NT2/D1 (cell line): ENCODE data around the gene KIF7.

Experiments used
- DNase-seq: peaks from one replicate; pipeline ENCODE4 v3.0.0-alpha.2; 2011; ENCODE audit warnings: low read depth, low spot score
- H3K27me3 ChIP-seq: 2 replicates; pipeline ENCODE4 v1.6.0; 2011; ENCODE audit warnings: mild to moderate bottlenecking; ENCODE audit not compliant: insufficient read length, insufficient read depth
- H3K36me3 ChIP-seq: 2 replicates; pipeline ENCODE4 v1.6.1; 2011; ENCODE audit warnings: mild to moderate bottlenecking, low read length, mixed read lengths; ENCODE audit not compliant: insufficient read depth, insufficient read length
- H3K4me1 ChIP-seq: 2 replicates; pipeline ENCODE4 v1.5.1; 2011; ENCODE audit not compliant: insufficient read depth, insufficient read length
- H3K4me3 ChIP-seq: 2 replicates; pipeline ENCODE4 v1.5.1; 2011; ENCODE audit warnings: low read depth; ENCODE audit not compliant: insufficient read length
- H3K9ac ChIP-seq: 2 replicates; pipeline ENCODE4 v1.6.0; 2011; ENCODE audit warnings: low read depth; ENCODE audit not compliant: insufficient read length
- H3K9me3 ChIP-seq: 2 replicates; pipeline ENCODE4 v1.5.1; 2011; ENCODE audit warnings: mild to moderate bottlenecking, low read length; ENCODE audit not compliant: insufficient read depth
- SUZ12 ChIP-seq: IDR thresholded peaks from 2 replicates; pipeline ENCODE4 v1.6.1; 2011; ENCODE audit not compliant: insufficient read length, insufficient read depth; ENCODE audit errors: extremely low read depth
- YY1 ChIP-seq: IDR thresholded peaks from 2 replicates; pipeline ENCODE4 v1.6.1; 2011; ENCODE audit not compliant: insufficient read length, insufficient read depth
- ZNF274 ChIP-seq: IDR thresholded peaks from 2 replicates; pipeline ENCODE4 v1.6.1; 2011; ENCODE audit warnings: mild to moderate bottlenecking, low read depth, low read length

KIF7 gene

GRCh38 chr15:89642106-89642505, 13.2 kb downstream of the KIF7 start:
- no peak for DNase-seq
- Histone ChIP-seq H3K9me3 (no peaks in the 10 kb centered on the region; the same call in 1 of the 2 replicates), H3K36me3 (peaks cover 62% of the 10 kb centered on the region), H3K4me3 (no peak overlapping the region), H3K27me3 (no peaks in the 10 kb centered on the region), H3K4me1 (no peaks in the 10 kb centered on the region), H3K9ac (no peak overlapping the region)
- TF ChIP-seq SUZ12 (no peak), ZNF274 (no peak), YY1 (no peak)

DNA sequence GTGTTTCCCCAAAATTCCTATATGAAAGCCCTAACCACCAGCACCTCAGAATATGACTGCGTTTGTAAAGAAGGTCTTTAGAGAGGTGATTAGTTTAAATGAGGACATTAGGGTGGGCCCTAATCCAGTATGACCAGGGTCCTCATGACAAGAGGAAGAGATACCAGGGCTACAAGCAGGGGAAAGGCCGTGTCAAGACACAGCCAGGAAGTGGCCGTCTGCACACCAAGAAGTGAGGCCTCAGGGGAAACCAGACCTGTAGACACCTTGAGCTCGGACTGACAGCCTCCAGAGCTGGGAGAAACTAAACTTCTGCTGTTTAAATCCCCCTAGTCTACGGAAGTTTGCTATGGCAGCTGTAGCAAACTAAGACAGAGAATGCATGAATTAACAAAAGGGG, 14.2 kb downstream of the KIF7 start:
- no peak for DNase-seq
- Histone ChIP-seq H3K4me1 (no peaks in the 10 kb centered on the region), H3K9me3 (no peaks in the 10 kb centered on the region; the same call in 1 of the 2 replicates), H3K9ac (no peak overlapping the region), H3K36me3 (peaks cover 52% of the 10 kb centered on the region), H3K27me3 (no peaks in the 10 kb centered on the region), H3K4me3 (no peak overlapping the region)
- TF ChIP-seq YY1 (no peak), SUZ12 (no peak), ZNF274 (no peak)

GRCh38 chr15:89640245-89640644, 15.0 kb downstream of the KIF7 start:
- Histone ChIP-seq H3K27me3 (no peaks in the 10 kb centered on the region), H3K36me3 (peaks cover 44% of the 10 kb centered on the region), H3K9me3 (no peaks in the 10 kb centered on the region; the same call in 1 of the 2 replicates), H3K4me3 (no peak overlapping the region), H3K9ac (no peak overlapping the region), H3K4me1 (no peaks in the 10 kb centered on the region)
- no peak for TF ChIP-seq SUZ12
- TF ChIP-seq YY1, result no peak
- TF ChIP-seq ZNF274, result no peak
- DNase-seq, result no peak

GRCh38 chr15:89633585-89633984, 21.7 kb downstream of the KIF7 start:
- Histone ChIP-seq H3K36me3 (peaks cover 52% of the 10 kb centered on the region), H3K4me1 (no peaks in the 10 kb centered on the region), H3K9ac (no peak overlapping the region), H3K27me3 (no peaks in the 10 kb centered on the region), H3K9me3 (peaks cover 18% of the 10 kb centered on the region; the same call in 1 of the 2 replicates), H3K4me3 (no peak overlapping the region)
- no peak for TF ChIP-seq SUZ12
- TF ChIP-seq ZNF274, result no peak
- TF ChIP-seq YY1, result no peak
- no peak for DNase-seq

DNA sequence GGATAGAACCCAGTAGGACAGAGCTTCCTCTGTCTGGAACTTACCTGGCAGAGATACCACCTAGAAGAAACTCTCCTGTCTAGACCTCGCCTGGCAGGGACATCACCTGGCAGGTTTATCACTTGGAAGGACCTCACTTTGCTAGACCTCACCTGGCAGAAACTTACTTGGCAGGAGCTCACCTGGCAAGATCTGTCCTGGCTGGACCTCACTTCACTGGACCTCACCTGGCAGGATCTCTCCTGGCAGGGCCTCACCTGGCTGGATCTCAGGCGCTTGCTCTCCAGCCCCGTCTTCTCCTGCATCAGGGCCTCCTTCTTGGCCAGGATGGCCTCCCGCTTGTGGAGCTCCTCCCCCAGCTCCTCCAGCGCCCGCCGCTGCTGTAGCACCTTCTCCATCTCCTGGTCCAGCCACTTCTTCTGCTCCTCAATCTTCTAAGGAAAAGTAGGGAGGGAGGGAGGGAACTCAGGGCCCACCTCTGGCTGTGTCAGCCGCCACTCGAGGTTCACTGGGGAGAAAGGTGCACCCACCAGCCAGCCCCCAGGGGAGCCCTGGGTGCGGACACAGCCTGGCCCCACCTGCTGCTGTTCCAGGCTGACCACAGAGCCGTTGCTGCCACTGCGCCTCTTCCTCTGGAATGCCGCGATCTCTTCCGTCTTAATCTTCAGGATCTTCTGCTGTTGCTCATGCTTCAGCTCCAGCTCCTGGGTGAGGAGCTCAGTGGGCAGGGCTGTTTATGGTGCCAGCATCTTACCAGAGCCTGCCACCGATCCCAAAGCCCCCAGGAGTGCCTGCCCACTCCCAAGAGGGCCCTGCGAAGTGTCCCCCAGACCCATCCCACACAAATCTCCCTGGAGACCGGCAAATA, 22.5 kb downstream of the KIF7 start:
- Histone ChIP-seq H3K9me3 (peaks cover 18% of the 10 kb centered on the region; the same call in 1 of the 2 replicates), H3K9ac (no peak overlapping the region), H3K36me3 (peaks cover 60% of the 10 kb centered on the region), H3K4me1 (no peaks in the 10 kb centered on the region), H3K4me3 (no peak overlapping the region), H3K27me3 (no peaks in the 10 kb centered on the region)
- DNase-seq, result no peak
- no peak for TF ChIP-seq YY1
- TF ChIP-seq SUZ12, result no peak
- no peak for TF ChIP-seq ZNF274

DNA sequence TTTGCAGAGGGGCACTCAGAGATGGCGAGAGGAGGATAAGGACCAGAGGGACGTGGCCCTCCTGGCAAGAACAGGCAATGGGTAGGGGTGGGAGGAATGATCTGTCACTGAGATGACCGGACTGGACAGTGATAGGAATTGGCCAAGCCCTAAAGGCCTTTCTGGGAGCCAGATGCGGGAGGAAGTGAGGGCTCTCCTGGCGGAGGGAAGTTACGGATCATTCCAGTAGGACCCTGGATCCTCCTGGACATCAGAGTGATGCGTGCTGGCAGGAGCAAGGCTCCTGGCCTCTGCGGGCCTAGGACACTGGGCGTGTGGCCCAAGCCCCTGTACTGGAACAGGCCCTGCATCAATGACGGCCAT, 23.4 kb downstream of the KIF7 start:
- TF ChIP-seq YY1 (no peak), ZNF274 (no peak), SUZ12 (no peak)
- no peak for DNase-seq
- peaks cover 69% of the 10 kb centered on the region for H3K36me3 ChIP-seq

More for the DNA sequence above, 23.4 kb downstream of the KIF7 start:
- Histone ChIP-seq H3K9ac (no peak overlapping the region), H3K9me3 (peaks cover 18% of the 10 kb centered on the region; the same call in 1 of the 2 replicates), H3K4me1 (no peaks in the 10 kb centered on the region), H3K27me3 (no peaks in the 10 kb centered on the region), H3K4me3 (no peak overlapping the region)
